MM.1S (cell line): ENCODE data around the gene KIF25.

Experiments
- DNase-seq: peaks from one replicate; pipeline ENCODE4 v3.0.0-alpha.2; 2015
- H2AFZ ChIP-seq: fragments of 300-600 bp; sonication (generic); 2 replicates; pipeline ENCODE4 v1.6.0; 2016; ENCODE audit warnings: antibody characterized with exemption, low read length
- H3F3A ChIP-seq: fragments of 300-600 bp; sonication (generic); 2 replicates; pipeline ENCODE4 v1.6.1; 2016; ENCODE audit warnings: mild to moderate bottlenecking, antibody characterized with exemption, low read length, moderate library complexity, mixed read lengths; ENCODE audit not compliant: insufficient read depth
- H3K27ac ChIP-seq: fragments of 300-600 bp; sonication (generic); 2 replicates; pipeline ENCODE4 v1.5.1; 2016; ENCODE audit warnings: mild to moderate bottlenecking, low read length
- H3K27me3 ChIP-seq: fragments of 300-600 bp; sonication (generic); replicated peaks from 2 replicates; pipeline ENCODE4 v1.6.0; 2016; ENCODE audit warnings: low read length; ENCODE audit not compliant: insufficient read depth
- H3K36me3 ChIP-seq: fragments of 300-600 bp; sonication (generic); replicated peaks from 2 replicates; pipeline ENCODE4 v1.6.1; 2016; ENCODE audit warnings: mild to moderate bottlenecking, low read length, mixed read lengths; ENCODE audit not compliant: insufficient read depth
- H3K4me1 ChIP-seq: fragments of 300-600 bp; sonication (generic); 2 replicates; pipeline ENCODE4 v1.6.1; 2016; ENCODE audit warnings: low read length, mixed read lengths
- H3K4me2 ChIP-seq: fragments of 300-600 bp; sonication (generic); 2 replicates; pipeline ENCODE4 v1.6.0; 2016; ENCODE audit warnings: low read depth, low read length
- H3K4me3 ChIP-seq: fragments of 300-600 bp; sonication (generic); 2 replicates; pipeline ENCODE4 v1.5.1; 2016; ENCODE audit warnings: low read length, mixed read lengths
- H3K79me2 ChIP-seq: fragments of 300-600 bp; sonication (generic); 2 replicates; pipeline ENCODE4 v1.6.1; 2016; ENCODE audit warnings: mixed run types, low read length, mixed read lengths
- H3K9ac ChIP-seq: fragments of 300-600 bp; sonication (generic); 2 replicates; pipeline ENCODE4 v1.6.1; 2016; ENCODE audit warnings: low read length, mixed read lengths
- H3K9me2 ChIP-seq: fragments of 300-600 bp; sonication (generic); replicated peaks from 2 replicates; pipeline ENCODE4 v1.6.1; 2016; ENCODE audit warnings: mild to moderate bottlenecking, low read length, mixed read lengths; ENCODE audit not compliant: insufficient read depth
- H3K9me3 ChIP-seq: fragments of 300-600 bp; sonication (generic); replicated peaks from 2 replicates; pipeline ENCODE4 v1.6.1; 2016; ENCODE audit warnings: mild to moderate bottlenecking, low read length, mixed read lengths; ENCODE audit not compliant: insufficient read depth
- H4K20me1 ChIP-seq: fragments of 300-600 bp; sonication (generic); 2 replicates; pipeline ENCODE4 v1.6.1; 2016; ENCODE audit warnings: mild to moderate bottlenecking, low read length, moderate library complexity, mixed read lengths; ENCODE audit not compliant: insufficient read depth
- CTCF ChIP-seq: fragments of 300-600 bp; sonication (generic); IDR thresholded peaks from 2 replicates; pipeline ENCODE4 v1.5.1; 2016; ENCODE audit warnings: antibody characterized with exemption, low read length, mixed read lengths
- EZH2 ChIP-seq: fragments of 300-600 bp; sonication (generic); optimal IDR thresholded peaks from 2 replicates; pipeline ENCODE3; 2017; ENCODE audit warnings: low read depth, mild to moderate bottlenecking, antibody characterized with exemption, low read length, mixed read lengths
- EZH2phosphoT487 ChIP-seq: fragments of 300-600 bp; sonication (generic); IDR thresholded peaks from 2 replicates; pipeline ENCODE4 v1.6.1; 2018; ENCODE audit warnings: antibody characterized with exemption, low read length

KIF25 gene

DNA sequence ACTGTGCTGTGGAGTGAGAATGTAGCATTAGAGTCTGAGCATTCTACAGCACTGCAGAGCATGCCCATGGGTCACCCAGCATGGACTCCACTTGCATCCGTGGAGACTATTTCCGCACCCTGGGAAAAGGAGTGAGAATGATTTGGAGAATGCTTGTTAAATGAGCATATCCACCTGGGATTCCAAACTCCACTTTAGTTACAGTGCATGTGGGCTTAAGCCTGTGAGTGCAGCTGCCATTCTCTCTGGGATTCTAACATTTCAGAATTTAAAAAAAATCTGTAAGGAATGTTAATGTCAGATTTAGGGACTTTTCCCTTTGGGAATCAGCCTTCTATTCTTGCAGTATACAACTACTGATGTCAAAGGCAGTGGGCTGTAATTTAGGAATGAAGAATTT, 33.4 kb downstream of the KIF25 start:
- Histone ChIP-seq H3F3A (no peaks in the 10 kb centered on the region), H3K36me3 (no peaks in the 10 kb centered on the region), H3K4me2 (no peak overlapping the region), H3K27me3 (no peaks in the 10 kb centered on the region; the same call in 1 of the 2 replicates), H3K9me3 (no peaks in the 10 kb centered on the region), H3K4me3 (no peak overlapping the region), H3K9me2 (no peaks in the 10 kb centered on the region), H3K79me2 (no peaks in the 10 kb centered on the region), H3K27ac (no peak overlapping the region), H3K4me1 (no peaks in the 10 kb centered on the region), H4K20me1 (no peaks in the 10 kb centered on the region), H2AFZ (no peak overlapping the region), H3K9ac (no peak overlapping the region)
- DNase-seq: no peak
- TF ChIP-seq EZH2 (no peak), EZH2phosphoT487 (no peak), CTCF (no peak)

GRCh38 chr6:168031411-168031971, 34.0 kb downstream of the KIF25 start:
- no peak overlapping the region for H3K27ac ChIP-seq
- H3K4me1 ChIP-seq: no peaks in the 10 kb centered on the region
- no peaks in the 10 kb centered on the region for H4K20me1 ChIP-seq
- no peak for DNase-seq
- no peaks in the 10 kb centered on the region for H3K9me3 ChIP-seq
- no peaks in the 10 kb centered on the region for H3F3A ChIP-seq
- H2AFZ ChIP-seq: no peak overlapping the region
- no peak overlapping the region for H3K4me3 ChIP-seq
- no peak overlapping the region for H3K9ac ChIP-seq
- no peak overlapping the region for H3K4me2 ChIP-seq
- H3K9me2 ChIP-seq: no peaks in the 10 kb centered on the region
- H3K27me3 ChIP-seq: no peaks in the 10 kb centered on the region; the same call in 1 of the 2 replicates
- H3K36me3 ChIP-seq: no peaks in the 10 kb centered on the region
- TF ChIP-seq CTCF (no peak), EZH2phosphoT487 (no peak), EZH2 (no peak)
- no peaks in the 10 kb centered on the region for H3K79me2 ChIP-seq

GRCh38 chr6:168032005-168032760, 34.7 kb downstream of the KIF25 start:
- Histone ChIP-seq H3K36me3 (no peaks in the 10 kb centered on the region), H4K20me1 (no peaks in the 10 kb centered on the region), H2AFZ (no peak overlapping the region), H3K4me1 (no peaks in the 10 kb centered on the region), H3K9ac (no peak overlapping the region), H3K9me2 (no peaks in the 10 kb centered on the region), H3K9me3 (no peaks in the 10 kb centered on the region), H3K4me2 (no peak overlapping the region), H3K27ac (no peak overlapping the region), H3K79me2 (no peaks in the 10 kb centered on the region), H3K27me3 (no peaks in the 10 kb centered on the region; the same call in 1 of the 2 replicates), H3K4me3 (no peak overlapping the region), H3F3A (no peaks in the 10 kb centered on the region)
- no peak for DNase-seq
- TF ChIP-seq EZH2 (no peak), CTCF (no peak), EZH2phosphoT487 (no peak)
